IPS-15b (cell line): Measurements from ENCODE around the gene ZHX3.
"Not testable (repeated sequence)": the region's sequence is repeated elsewhere in the genome, so short reads cannot be mapped to it uniquely, and the experiment has no call there.

Source experiments
- H3K27me3 ChIP-seq: one replicate; pipeline ENCODE4 v1.6.1; 2013; ENCODE audit warnings: low read length; ENCODE audit not compliant: control insufficient read depth, insufficient read depth
- H3K36me3 ChIP-seq: one replicate; pipeline ENCODE4 v1.6.1; 2013; ENCODE audit warnings: low read length; ENCODE audit not compliant: control insufficient read depth, insufficient read depth
- H3K4me1 ChIP-seq: one replicate; pipeline ENCODE4 v1.6.1; 2013; ENCODE audit warnings: mild to moderate bottlenecking, low read length; ENCODE audit not compliant: control insufficient read depth, insufficient read depth
- H3K4me3 ChIP-seq: one replicate; pipeline ENCODE4 v1.5.1; 2013; ENCODE audit warnings: low read depth, low read length
- H3K9ac ChIP-seq: one replicate; pipeline ENCODE4 v1.6.1; 2013; ENCODE audit warnings: low read depth, mild to moderate bottlenecking, low read length
- H3K9me3 ChIP-seq: one replicate; pipeline ENCODE4 v1.6.1; 2013; ENCODE audit warnings: mild to moderate bottlenecking, low read length; ENCODE audit not compliant: control insufficient read depth, insufficient read depth

Gene ZHX3

DNA sequence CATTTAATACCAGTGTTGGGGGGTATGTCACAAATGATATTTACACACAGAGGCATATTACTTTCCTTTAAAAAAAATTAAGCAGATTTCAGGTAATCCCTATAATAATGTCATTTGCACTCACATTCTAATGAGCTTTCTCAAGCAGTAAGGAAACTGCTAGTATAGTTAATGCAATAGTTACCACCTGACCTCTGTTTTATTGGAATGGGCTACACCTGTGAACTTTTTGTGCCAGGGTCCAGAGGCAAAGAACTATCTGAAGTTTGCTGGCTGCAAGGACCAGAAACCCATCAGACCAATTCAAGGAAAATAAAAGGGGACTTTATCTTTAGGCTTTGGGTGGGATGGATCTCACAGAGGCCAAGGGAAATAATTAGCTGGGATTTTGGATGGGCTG, 2.9 kb upstream of the ZHX3 start:
- Histone ChIP-seq H3K27me3 (peaks cover 15% of the 10 kb centered on the region), H3K4me1 (peaks cover 4% of the 10 kb centered on the region), H3K9ac (no peak overlapping the region), H3K4me3 (no peak overlapping the region), H3K36me3 (no peaks in the 10 kb centered on the region), H3K9me3 (no peaks in the 10 kb centered on the region)

DNA sequence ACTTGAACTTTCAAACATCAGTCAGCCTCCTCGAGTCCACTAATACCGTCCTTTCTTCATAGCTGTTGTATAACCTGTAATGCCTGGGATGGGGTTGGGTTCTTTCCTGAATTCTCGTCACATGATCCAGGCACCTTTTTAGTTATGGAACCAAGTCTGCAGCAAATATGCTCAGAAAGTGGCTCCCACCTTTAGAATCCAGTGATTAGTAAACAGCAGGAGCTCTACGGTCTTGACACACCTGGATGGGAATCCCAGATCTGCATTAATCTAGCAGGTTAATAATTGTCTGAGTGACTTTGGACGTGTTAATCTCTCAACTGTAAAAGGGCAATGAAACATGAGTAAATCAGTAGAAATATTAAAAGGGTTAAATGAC, 729 bp upstream of the ZHX3 start:
- Histone ChIP-seq H3K36me3 (no peaks in the 10 kb centered on the region), H3K9ac (no peak overlapping the region), H3K4me1 (peaks cover 4% of the 10 kb centered on the region), H3K4me3 (peak overlapping the region; percentile 63), H3K27me3 (peaks cover 15% of the 10 kb centered on the region), H3K9me3 (no peaks in the 10 kb centered on the region)

DNA sequence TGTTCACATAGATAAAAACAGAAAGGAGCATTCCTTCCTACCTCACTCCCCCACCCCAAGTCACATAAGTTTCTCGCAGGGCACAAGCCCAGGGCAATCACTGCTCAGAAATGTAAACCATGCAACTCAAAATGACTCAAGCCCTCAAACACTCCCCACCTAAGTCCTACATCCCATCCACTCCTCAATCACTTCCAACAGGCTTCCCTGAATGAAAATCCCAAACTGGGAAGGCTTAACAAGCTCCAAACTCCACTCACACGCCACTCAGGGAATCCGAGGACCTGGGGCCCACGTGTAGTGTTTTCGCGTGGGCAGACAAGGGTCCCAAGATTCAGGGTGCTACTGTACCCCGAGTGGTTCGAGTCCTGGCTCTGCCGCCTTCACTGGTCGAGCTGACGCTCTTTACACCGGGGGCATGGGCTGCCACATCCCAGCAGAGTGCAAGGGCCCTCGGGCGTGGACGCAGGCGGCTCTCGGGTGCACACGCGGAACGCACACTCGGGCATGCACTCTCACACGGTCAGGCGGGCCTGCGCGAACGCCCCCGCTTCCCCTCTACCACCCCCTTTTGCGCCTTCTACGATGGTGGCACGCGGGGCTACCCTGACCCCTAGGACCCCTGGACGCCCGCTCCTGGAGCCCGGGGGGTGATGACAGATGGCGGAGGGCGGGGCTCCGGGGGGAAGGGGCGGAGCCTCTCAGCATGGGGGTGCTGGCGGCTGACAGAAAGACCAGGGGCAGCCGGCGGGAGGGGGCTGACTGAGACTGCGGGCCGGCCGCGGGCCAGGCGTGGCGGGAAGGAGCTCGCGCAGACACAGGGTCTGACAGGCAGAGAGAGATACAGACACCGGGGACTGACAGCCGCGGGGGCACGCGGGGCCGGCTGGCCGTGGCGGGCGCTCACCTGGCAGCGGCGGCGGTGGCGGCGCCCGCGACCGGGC, 657 bp downstream of the ZHX3 start:
- H3K4me1 ChIP-seq, result peaks cover 4% of the 10 kb centered on the region
- H3K9ac ChIP-seq, result peak overlapping the region; percentile 60
- peaks cover 15% of the 10 kb centered on the region for H3K27me3 ChIP-seq

DNA sequence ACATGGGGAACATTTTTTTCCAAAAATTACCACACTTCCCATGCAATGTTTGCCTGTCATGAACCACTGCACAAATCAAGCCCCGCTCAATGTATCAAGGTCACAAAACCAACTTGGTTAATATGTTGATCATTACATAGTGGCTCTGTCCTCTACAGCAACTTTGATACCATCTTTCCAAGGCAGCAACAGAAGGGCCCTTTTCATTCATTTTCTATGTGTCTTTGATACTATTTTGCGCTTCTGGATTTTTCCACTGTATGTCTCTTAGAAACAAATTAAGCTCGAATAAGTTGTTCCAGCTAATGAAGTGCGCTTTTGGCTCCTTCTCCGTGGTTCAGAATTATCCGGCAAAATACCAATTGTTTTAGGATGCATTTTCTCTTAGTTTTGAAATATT, 1.5 kb downstream of the ZHX3 start:
- Histone ChIP-seq H3K9me3 (no peaks in the 10 kb centered on the region), H3K4me3 (no peak overlapping the region), H3K4me1 (peaks cover 4% of the 10 kb centered on the region), H3K9ac (no peak overlapping the region), H3K36me3 (no peaks in the 10 kb centered on the region), H3K27me3 (peaks cover 15% of the 10 kb centered on the region)

More for the DNA sequence above, 657 bp downstream of the ZHX3 start:
- Histone ChIP-seq H3K9me3 (no peaks in the 10 kb centered on the region), H3K4me3 (peak overlapping the region; percentile 86), H3K36me3 (no peaks in the 10 kb centered on the region)

GRCh38 chr20:41314386-41314785, 3.1 kb downstream of the ZHX3 start:
- no peak overlapping the region for H3K9ac ChIP-seq
- no peaks in the 10 kb centered on the region for H3K36me3 ChIP-seq

DNA sequence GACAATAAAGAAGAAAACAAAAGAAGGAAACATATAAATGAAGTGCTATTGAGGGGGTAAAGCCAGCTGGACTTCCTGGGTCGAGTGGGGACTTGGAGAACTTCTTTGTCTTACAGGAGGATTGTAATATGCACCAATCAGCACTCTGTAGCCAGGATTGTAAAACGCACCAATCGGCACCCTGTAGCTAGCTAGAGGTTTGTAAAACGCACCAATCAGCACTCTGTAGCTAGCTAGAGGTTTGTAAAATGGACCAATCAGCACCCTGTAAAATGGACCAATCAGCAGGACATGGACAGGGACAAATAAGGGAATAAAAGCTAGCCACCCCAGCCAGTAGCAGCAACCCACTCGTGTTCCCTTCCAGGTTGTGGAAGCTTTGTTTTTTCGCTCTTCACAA, 5.5 kb downstream of the ZHX3 start:
- H3K36me3 ChIP-seq, H3K9me3 ChIP-seq, H3K4me3 ChIP-seq, H3K4me1 ChIP-seq, H3K27me3 ChIP-seq, H3K9ac ChIP-seq: not testable (repeated sequence)

More at GRCh38 chr20:41314386-41314785, 3.1 kb downstream of the ZHX3 start:
- no peak overlapping the region for H3K4me3 ChIP-seq
- peaks cover 4% of the 10 kb centered on the region for H3K4me1 ChIP-seq
- H3K9me3 ChIP-seq, result no peaks in the 10 kb centered on the region
- H3K27me3 ChIP-seq, result peaks cover 11% of the 10 kb centered on the region

DNA sequence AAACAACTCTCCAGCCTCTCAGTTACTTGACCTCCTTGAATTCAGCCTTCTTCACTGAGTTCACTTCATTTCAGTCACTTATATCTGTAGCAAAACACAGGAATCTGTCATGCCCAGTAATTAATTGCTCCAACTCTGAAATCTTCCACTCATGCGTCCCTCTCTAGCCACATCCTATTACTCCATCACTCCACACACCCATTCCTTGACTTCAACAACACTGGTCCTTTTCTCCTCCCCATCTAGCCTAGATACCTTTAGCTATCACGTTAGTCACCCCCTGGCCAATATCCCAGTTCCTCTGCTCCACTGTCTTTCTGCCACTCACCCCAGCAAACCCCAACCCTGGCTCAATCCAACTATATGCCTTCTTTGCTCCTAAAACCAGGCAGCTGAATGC, 7.7 kb downstream of the ZHX3 start:
- Histone ChIP-seq H3K9me3 (no peaks in the 10 kb centered on the region), H3K9ac (no peak overlapping the region), H3K4me3 (no peak overlapping the region), H3K27me3 (no peaks in the 10 kb centered on the region), H3K36me3 (no peaks in the 10 kb centered on the region), H3K4me1 (peaks cover 4% of the 10 kb centered on the region)

DNA sequence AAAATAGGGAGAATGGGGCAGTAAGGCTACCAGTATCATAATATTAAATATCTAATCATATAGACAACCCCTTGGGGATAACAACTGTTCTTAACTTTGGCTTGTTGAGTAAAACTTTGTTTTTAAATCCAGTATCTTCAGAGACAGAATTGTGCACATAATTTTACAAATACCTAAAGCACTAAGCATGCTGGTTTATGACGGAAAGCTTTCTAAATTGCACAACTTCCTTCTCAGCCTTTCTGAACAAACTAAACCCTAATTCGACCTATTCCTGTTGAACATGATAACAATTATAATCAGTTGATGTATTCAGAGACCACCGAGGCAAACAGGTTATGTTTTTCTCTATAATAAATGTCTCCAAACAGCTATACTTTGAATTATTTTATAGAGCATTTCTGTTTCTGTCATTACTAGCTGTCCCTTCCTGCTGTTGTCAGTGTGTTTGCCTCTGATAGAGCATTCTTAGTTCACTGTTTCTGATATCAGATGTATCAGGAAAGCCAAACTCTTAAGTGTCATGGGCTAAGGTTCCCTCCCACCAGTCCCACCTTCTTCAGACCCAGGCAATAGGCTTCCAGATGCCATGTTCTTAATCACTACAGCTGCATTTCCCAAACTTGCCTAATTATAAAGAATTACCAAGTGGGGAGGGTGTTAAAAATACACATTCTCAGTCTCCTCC, 8.7 kb downstream of the ZHX3 start:
- Histone ChIP-seq H3K9me3 (no peaks in the 10 kb centered on the region), H3K9ac (no peak overlapping the region), H3K4me3 (no peak overlapping the region), H3K36me3 (no peaks in the 10 kb centered on the region), H3K4me1 (peaks cover 4% of the 10 kb centered on the region), H3K27me3 (no peaks in the 10 kb centered on the region)

GRCh38 chr20:41308290-41308711, 9.2 kb downstream of the ZHX3 start:
- Histone ChIP-seq H3K27me3 (no peaks in the 10 kb centered on the region), H3K9ac (no peak overlapping the region), H3K4me3 (no peak overlapping the region), H3K36me3 (no peaks in the 10 kb centered on the region), H3K9me3 (no peaks in the 10 kb centered on the region), H3K4me1 (peaks cover 4% of the 10 kb centered on the region)

DNA sequence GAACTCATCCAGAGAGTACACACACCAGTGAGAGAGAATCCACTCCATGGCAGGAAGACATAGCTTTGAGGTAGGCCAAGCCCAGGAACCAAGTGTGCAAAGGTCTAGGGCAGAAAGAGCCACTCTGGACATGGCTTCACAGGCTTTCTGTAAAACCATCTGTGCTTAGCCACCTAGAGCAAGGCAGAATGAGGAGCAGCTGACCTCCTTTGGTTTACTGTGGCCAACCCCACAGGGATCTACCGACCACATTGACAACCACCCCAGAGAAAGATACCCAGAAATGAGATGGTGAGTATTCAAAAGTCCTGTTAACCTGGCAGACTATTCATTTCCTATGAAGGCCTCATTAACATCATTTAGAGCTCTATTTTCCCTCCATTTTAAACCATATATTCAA, 10.5 kb downstream of the ZHX3 start:
- no peaks in the 10 kb centered on the region for H3K9me3 ChIP-seq
- H3K27me3 ChIP-seq, result no peaks in the 10 kb centered on the region
- no peak overlapping the region for H3K9ac ChIP-seq
- H3K4me3 ChIP-seq, result no peak overlapping the region
- no peaks in the 10 kb centered on the region for H3K36me3 ChIP-seq
- H3K4me1 ChIP-seq, result peaks cover 4% of the 10 kb centered on the region

DNA sequence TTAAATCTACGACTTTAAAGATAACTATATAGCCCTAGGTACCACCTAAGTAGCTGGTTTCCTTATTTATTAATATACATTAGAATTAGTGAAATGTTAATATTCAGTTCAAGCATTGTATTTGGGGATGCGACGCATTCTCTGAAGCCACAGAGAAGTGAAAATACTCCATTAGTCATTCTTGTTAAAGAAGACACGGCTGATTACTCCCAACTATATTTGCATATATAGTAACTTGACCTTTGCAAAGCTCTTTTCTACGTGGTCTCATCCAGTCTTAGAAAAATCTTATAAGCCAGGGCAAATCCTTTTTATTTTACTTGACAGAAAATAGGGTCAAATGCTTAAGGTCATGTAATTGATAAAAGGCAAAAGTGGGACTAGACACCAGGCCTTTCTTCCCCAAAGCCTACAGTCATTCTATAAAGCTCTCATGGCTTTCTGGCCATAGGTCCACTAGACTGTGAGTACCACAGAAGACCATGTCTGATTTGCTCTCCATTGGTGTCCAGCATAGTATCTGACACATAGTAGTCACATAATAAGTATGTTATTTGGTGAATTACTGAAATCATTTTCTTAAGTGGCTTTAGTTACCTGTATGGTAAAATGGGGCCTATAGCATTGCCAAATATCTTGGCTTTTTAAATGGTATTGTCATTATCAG, 11.3 kb downstream of the ZHX3 start:
- Histone ChIP-seq H3K4me3 (no peak overlapping the region), H3K9ac (no peak overlapping the region), H3K36me3 (no peaks in the 10 kb centered on the region), H3K9me3 (no peaks in the 10 kb centered on the region), H3K27me3 (no peaks in the 10 kb centered on the region), H3K4me1 (peaks cover 4% of the 10 kb centered on the region)
